GM12878 (cell line): ENCODE data around the gene KLHL1. TPM values are rescaled to one million over a fixed set of nuclear protein-coding genes. Genes with fewer than 3 reads are reported as not detected.

Experiments used
- ATAC-seq: fragments of 200-7000 bp; cut with Tn5 transposase; 3 replicates; pipeline ENCODE4 v1.9.1; 2020; ENCODE audit warnings: mild to moderate bottlenecking, moderate library complexity
- BruUV-seq: library from RNA; stranded (reverse); fragments of 400-500 nt; replicated peaks from 2 replicates; lab custom pipeline; 2021; lab: Mats Ljungman, UMichigan
- CTCF ChIA-PET: fragments of 300-600 bp; sonication (Branson Sonifier 250); formaldehyde crosslinking; extraction: SDS; loops from one replicate; lab custom pipeline; 2021; ENCODE audit warnings: inconsistent platforms; lab: Yijun Ruan, JAX
- POLR2A ChIA-PET: fragments of 350-600 bp; formaldehyde crosslinking; extraction: SDS; loops from one replicate; lab custom pipeline; 2021; ENCODE audit warnings: inconsistent platforms; lab: Charles Lee
- RAD21 ChIA-PET: fragments of 300-600 bp; sonication (Branson Sonifier 250); formaldehyde crosslinking; loops from one replicate; lab custom pipeline; 2023; ENCODE audit warnings: antibody characterized with exemption; ENCODE audit not compliant: unreplicated experiment; lab: Charles Lee
- SMC1A ChIA-PET: fragments of 300-600 bp; sonication (Branson Sonifier 250); formaldehyde crosslinking; loops from one replicate; lab custom pipeline; 2023; ENCODE audit not compliant: unreplicated experiment, uncharacterized antibody; lab: Charles Lee
- DNase-seq: peaks from one replicate; pipeline ENCODE4 v3.0.0-alpha.2; 2011; ENCODE audit warnings: low read depth, low spot score
- FAIRE-seq: peaks from 3 replicates; lab custom pipeline; 2011; peaks lifted over from hg19 to GRCh38; lab: Jason Lieb, UNC
- H2AFZ ChIP-seq: 2 replicates; pipeline ENCODE4 v1.6.0; 2011; ENCODE audit warnings: low read depth, low read length, control low read depth; ENCODE audit not compliant: control insufficient read depth
- H3K27ac ChIP-seq: 2 replicates; pipeline ENCODE4 v1.5.1; 2011; ENCODE audit warnings: control low read depth; ENCODE audit not compliant: control insufficient read depth, insufficient read depth
- H3K27me3 ChIP-seq, 2 experiments: replicated peaks in 1 of 2; 2 replicates each; pipeline versions ENCODE4 v1.6.0 to v1.6.1; 2011; ENCODE audit warnings: low read length in 1 of 2; ENCODE audit not compliant: control insufficient read depth in 2 of 2, insufficient read depth in 2 of 2
- H3K36me3 ChIP-seq, 2 experiments: 2 replicates each; pipeline ENCODE4 v1.5.1; 2011; ENCODE audit warnings: low read length in 1 of 2; ENCODE audit not compliant: control insufficient read depth in 2 of 2, insufficient read depth in 2 of 2
- H3K4me1 ChIP-seq: 2 replicates; pipeline ENCODE4 v1.6.1; 2011; ENCODE audit warnings: mild to moderate bottlenecking, low read length, moderate library complexity, mixed read lengths; ENCODE audit not compliant: control insufficient read depth, insufficient read depth
- H3K4me2 ChIP-seq: 2 replicates; pipeline ENCODE4 v1.6.0; 2011; ENCODE audit warnings: control low read depth; ENCODE audit not compliant: control insufficient read depth, insufficient read depth
- H3K4me3 ChIP-seq: fragments of 200-600 bp; sonication (generic); 2 replicates; pipeline ENCODE4 v1.5.1; 2016
- H3K79me2 ChIP-seq: 2 replicates; pipeline ENCODE4 v1.6.0; 2011; ENCODE audit warnings: low read length; ENCODE audit not compliant: control insufficient read depth, insufficient read depth
- H3K9ac ChIP-seq: 2 replicates; pipeline ENCODE4 v1.8.0; 2011; ENCODE audit warnings: low read length, control low read depth, mixed read lengths; ENCODE audit not compliant: control insufficient read depth, insufficient read depth
- H3K9me3 ChIP-seq: replicated peaks from 3 replicates; pipeline ENCODE4 v1.5.1; 2011; ENCODE audit warnings: mild to moderate bottlenecking, low read length; ENCODE audit not compliant: control insufficient read depth, insufficient read depth
- H4K20me1 ChIP-seq: 2 replicates; pipeline ENCODE4 v1.6.0; 2011; ENCODE audit not compliant: control insufficient read depth, insufficient read depth
- CEBPB ChIP-seq, 2 experiments: fragments of 150-350 bp in 1 of 2; IDR thresholded peaks; 2 replicates each; pipeline ENCODE4 v1.6.1; 2012 to 2014; ENCODE audit warnings: low read depth in 2 of 2, low read length in 2 of 2, borderline replicate concordance in 1 of 2, inconsistent platforms in 1 of 2
- POU2F2 ChIP-seq: IDR thresholded peaks from 3 replicates; pipeline ENCODE4 v1.6.1; 2011; ENCODE audit warnings: low read depth, mild to moderate bottlenecking, low read length, borderline replicate concordance
- RAD51 ChIP-seq: fragments of 450-650 bp; IDR thresholded peaks from 2 replicates; pipeline ENCODE4 v1.6.1; 2016; ENCODE audit warnings: moderate library complexity, mild to moderate bottlenecking, inconsistent platforms
- SMAD1 ChIP-seq: fragments of 450-650 bp; IDR thresholded peaks from 2 replicates; pipeline ENCODE4 v1.6.1; 2018; ENCODE audit warnings: mild to moderate bottlenecking, low read depth; ENCODE audit not compliant: partially characterized antibody
- WRNIP1 ChIP-seq: IDR thresholded peaks from 2 replicates; pipeline ENCODE4 v1.6.1; 2011; ENCODE audit warnings: low read depth, low read length, improper control_type of control experiment, borderline replicate concordance
- WGBS: methylation state at CpG from one replicate; pipeline ENCODE4 v1.1.6; 2016; ENCODE audit warnings: low lambda C conversion rate; ENCODE audit not compliant: insufficient replicate concordance, insufficient coverage; ENCODE audit errors: missing lambda C conversion rate; 5-methylcytosine and 5-hydroxymethylcytosine counted together
- in situ Hi-C: fragments of 300-500 bp; cut with MboI; formaldehyde crosslinking; loops from 9 replicates; pipeline ENCODE4 v1.14.3; 2018; ENCODE audit warnings: mixed read lengths
- intact Hi-C: fragments of 100-400 bp; cut with micrococcal nuclease; formaldehyde crosslinking; loops from one replicate; pipeline ENCODE4 v1.14.2; 2022; ENCODE audit not compliant: unreplicated experiment
- polyA plus RNA-seq, 11 experiments: library from polyadenylated mRNA; depleted of rRNA in 4 of 11; unstranded in 6 of 11; stranded (reverse) in 5 of 11; fragments of >200 nt; fragmentation: Nextera tagmentation in 4 of 11; fragmentation: Illumina TruSeq in 1 of 11; extraction: Ambion mirVana in 4 of 11; extraction: Trizol in 1 of 11; gene quantifications; 1 replicate in 1 of 11; 2 replicates in 10 of 11; pipeline versions ENCODE4 v1.2.1 to v1.2.3, GENCODE V29; 2011 to 2016; ENCODE audit warnings: inconsistent platforms in 2 of 11, missing spikeins in 2 of 11, low read depth in 1 of 11
- total RNA-seq, 4 experiments: library from RNA; depleted of rRNA in 3 of 4; stranded (reverse); fragments of >200 nt in 3 of 4; fragmentation: Illumina TruSeq in 1 of 4; extraction: Trizol in 1 of 4; gene quantifications; 2 replicates each; pipeline versions ENCODE4 v1.2.1 to v1.2.3, GENCODE V29; 2013 to 2021
- TF ChIP-seq, protein P1 (sequence below): IDR thresholded peaks from 2 replicates; pipeline ENCODE4 v1.6.1; 2011; ENCODE audit warnings: low read depth, low read length, improper control_type of control experiment, borderline replicate concordance
- TF ChIP-seq, protein P2 (sequence below), 3 experiments: IDR thresholded peaks in 2 of 3; conservative IDR thresholded peaks in 1 of 3; 2 replicates each; pipeline ENCODE4 v1.5.1; 2011; ENCODE audit warnings: low read depth in 3 of 3, low read length in 3 of 3, mild to moderate bottlenecking in 3 of 3, control low read depth in 2 of 3, moderate library complexity in 2 of 3, inconsistent platforms in 1 of 3, mixed read lengths in 1 of 3; ENCODE audit not compliant: control insufficient read depth in 2 of 3, insufficient read depth in 1 of 3; ENCODE audit errors: extremely low read depth in 1 of 3

Gene KLHL1
- total and polyA plus RNA-seq, 10 of the 15 experiments (the other 5 are each of a cell fraction or from before 2014, with no cell fraction given), result 0.02 to 0.13 (median 0.05) TPM; not detected in 2

DNA sequence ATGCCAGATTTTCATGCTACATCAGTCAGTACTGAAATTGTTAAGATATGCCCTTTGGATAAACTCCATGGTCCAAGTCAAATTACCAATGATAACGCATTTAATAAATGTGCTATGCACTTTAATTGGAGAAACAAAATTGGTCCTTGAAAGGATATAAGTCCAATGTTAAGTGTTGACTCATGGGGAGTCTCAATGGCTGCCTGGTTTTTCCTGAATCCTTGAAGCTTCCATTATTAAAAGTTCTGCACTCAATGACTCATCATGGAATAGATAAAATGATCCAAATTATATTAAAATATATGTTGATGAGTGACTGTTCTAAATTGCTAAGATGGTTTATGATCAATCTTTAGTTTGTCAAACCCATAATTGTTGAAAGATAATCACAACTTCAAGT is 346.7 kb downstream of the KLHL1 start:
- WGBS, result 30% methylated on average over 1 of the region's 1 CpG
- ATAC-seq (no peak), FAIRE-seq (no peak), DNase-seq (no peak)
- no peak overlapping the region for H3K4me2 ChIP-seq
- H3K4me1 ChIP-seq, result no peaks in the 10 kb centered on the region
- no peak overlapping the region for H3K4me3 ChIP-seq
- H2AFZ ChIP-seq, result no peak overlapping the region
- no peaks in the 10 kb centered on the region for H3K79me2 ChIP-seq
- in situ Hi-C loops, result no loop called here
- no peaks in the 10 kb centered on the region for H3K9me3 ChIP-seq
- ChIA-PET SMC1A (interaction anchor here (0.6 to 1.3 kb wide), 2 partner anchors 9 to 187 kb away, joined by 3 read pairs; no protein-coding TSS in a partner anchor), POLR2A (interaction anchor here (0.6 kb wide), 1 partner anchor 775 kb away, joined by 4 read pairs; no protein-coding TSS in a partner anchor), CTCF (no interaction called here), RAD21 (no interaction called here)
- intact Hi-C loops, result no loop called here
- no peaks in the 10 kb centered on the region for H3K36me3 ChIP-seq
- no peaks in the 10 kb centered on the region for H3K27me3 ChIP-seq
- H3K27ac ChIP-seq, result no peak overlapping the region
- H4K20me1 ChIP-seq, result no peaks in the 10 kb centered on the region
- TF ChIP-seq WRNIP1 (no peak), SMAD1 (no peak)
- TF ChIP-seq, protein P1, sequence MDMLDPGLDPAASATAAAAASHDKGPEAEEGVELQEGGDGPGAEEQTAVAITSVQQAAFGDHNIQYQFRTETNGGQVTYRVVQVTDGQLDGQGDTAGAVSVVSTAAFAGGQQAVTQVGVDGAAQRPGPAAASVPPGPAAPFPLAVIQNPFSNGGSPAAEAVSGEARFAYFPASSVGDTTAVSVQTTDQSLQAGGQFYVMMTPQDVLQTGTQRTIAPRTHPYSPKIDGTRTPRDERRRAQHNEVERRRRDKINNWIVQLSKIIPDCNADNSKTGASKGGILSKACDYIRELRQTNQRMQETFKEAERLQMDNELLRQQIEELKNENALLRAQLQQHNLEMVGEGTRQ, result no peak
- H3K9ac ChIP-seq, result no peak overlapping the region
- no TSS peak for BruUV-seq

DNA sequence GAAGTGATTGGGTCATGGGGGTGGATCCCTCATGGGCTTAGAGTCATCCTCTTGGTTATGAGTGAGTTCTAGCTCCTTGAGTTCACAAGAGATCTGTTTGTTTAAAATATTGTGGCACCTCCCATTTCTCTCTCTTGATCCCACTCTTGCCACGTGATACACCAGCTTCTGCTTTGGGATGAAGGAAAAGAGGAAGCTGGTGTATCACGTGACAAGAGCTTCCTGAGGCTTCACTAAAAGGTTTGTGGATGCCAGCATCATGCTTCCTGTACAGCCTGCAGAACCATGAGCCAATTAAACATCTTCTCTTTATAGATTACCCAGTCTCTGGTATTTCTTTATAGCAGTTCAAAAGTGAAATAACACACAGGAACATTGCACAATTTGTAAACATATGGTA is 353.2 kb downstream of the KLHL1 start:
- RAD21 ChIA-PET, result interaction anchor here (0.6 kb wide), 1 partner anchor 43 kb away, joined by 4 read pairs; no protein-coding TSS in a partner anchor
- intact Hi-C loops, result no loop called here
- H3K4me2 ChIP-seq, result no peak overlapping the region
- no peaks in the 10 kb centered on the region for H4K20me1 ChIP-seq
- SMC1A ChIA-PET, result no interaction called here
- 0% methylated on average over 2 of the region's 2 CpGs for WGBS
- CTCF ChIA-PET, result no interaction called here
- H3K79me2 ChIP-seq, result no peaks in the 10 kb centered on the region
- no peak for DNase-seq
- no TSS peak for BruUV-seq
- H3K27me3 ChIP-seq, result no peaks in the 10 kb centered on the region
- no peak overlapping the region for H2AFZ ChIP-seq
- H3K9ac ChIP-seq, result no peak overlapping the region
- POLR2A ChIA-PET, result no interaction called here
- no peak overlapping the region for H3K4me3 ChIP-seq
- H3K36me3 ChIP-seq, result no peaks in the 10 kb centered on the region
- no peak overlapping the region for H3K27ac ChIP-seq
- peak; percentile 54 for TF ChIP-seq RAD51
- TF ChIP-seq CEBPB (IDR thresholded peaks at IDR 0.05; ENCODE audit: borderline replicate concordance in 1 of 2, low read depth in 2 of 2, low read length in 2 of 2), result no peak
- TF ChIP-seq, protein P2, sequence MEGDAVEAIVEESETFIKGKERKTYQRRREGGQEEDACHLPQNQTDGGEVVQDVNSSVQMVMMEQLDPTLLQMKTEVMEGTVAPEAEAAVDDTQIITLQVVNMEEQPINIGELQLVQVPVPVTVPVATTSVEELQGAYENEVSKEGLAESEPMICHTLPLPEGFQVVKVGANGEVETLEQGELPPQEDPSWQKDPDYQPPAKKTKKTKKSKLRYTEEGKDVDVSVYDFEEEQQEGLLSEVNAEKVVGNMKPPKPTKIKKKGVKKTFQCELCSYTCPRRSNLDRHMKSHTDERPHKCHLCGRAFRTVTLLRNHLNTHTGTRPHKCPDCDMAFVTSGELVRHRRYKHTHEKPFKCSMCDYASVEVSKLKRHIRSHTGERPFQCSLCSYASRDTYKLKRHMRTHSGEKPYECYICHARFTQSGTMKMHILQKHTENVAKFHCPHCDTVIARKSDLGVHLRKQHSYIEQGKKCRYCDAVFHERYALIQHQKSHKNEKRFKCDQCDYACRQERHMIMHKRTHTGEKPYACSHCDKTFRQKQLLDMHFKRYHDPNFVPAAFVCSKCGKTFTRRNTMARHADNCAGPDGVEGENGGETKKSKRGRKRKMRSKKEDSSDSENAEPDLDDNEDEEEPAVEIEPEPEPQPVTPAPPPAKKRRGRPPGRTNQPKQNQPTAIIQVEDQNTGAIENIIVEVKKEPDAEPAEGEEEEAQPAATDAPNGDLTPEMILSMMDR (IDR thresholded peaks at IDR 0.05 in 2 of 3, conservative IDR thresholded peaks at IDR 0.05 in 1 of 3; ENCODE audit: control insufficient read depth in 2 of 3, extremely low read depth in 1 of 3, insufficient read depth in 1 of 3, low read depth in 3 of 3, low read length in 3 of 3), result no peak
- no peak for TF ChIP-seq POU2F2
- TF ChIP-seq, all 136 proteins: peak for 1
- FAIRE-seq, result no peak
- Histone ChIP-seq H3K9me3 (no peaks in the 10 kb centered on the region), H3K4me1 (no peaks in the 10 kb centered on the region)
- in situ Hi-C loops, result no loop called here
- no peak for ATAC-seq
